ENCODE results near the gene SART1.

DNA sequence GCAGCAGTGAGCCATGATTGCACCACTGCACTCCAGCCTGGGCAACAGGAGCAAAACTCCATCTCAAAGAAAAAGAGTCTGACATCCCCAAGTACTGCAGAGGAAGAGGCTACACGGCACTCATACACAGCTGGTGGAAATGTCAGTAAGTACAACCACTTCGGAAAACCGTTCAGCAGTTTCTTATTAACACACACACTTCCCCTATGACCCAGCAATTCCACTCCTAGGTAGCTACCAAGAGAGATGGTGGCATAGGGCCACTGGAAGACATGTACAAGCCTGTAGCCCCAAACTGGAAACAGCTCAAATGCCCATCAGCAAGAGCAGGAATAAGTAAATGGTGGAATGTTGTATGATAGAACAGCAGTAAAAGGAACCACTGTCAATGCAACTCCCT, 39.0 kb upstream of the SART1 start:
- TF ChIP-seq POLR2A (IDR thresholded peaks at IDR 0.05): no peak
- TF ChIP-seq, protein P1, sequence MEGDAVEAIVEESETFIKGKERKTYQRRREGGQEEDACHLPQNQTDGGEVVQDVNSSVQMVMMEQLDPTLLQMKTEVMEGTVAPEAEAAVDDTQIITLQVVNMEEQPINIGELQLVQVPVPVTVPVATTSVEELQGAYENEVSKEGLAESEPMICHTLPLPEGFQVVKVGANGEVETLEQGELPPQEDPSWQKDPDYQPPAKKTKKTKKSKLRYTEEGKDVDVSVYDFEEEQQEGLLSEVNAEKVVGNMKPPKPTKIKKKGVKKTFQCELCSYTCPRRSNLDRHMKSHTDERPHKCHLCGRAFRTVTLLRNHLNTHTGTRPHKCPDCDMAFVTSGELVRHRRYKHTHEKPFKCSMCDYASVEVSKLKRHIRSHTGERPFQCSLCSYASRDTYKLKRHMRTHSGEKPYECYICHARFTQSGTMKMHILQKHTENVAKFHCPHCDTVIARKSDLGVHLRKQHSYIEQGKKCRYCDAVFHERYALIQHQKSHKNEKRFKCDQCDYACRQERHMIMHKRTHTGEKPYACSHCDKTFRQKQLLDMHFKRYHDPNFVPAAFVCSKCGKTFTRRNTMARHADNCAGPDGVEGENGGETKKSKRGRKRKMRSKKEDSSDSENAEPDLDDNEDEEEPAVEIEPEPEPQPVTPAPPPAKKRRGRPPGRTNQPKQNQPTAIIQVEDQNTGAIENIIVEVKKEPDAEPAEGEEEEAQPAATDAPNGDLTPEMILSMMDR (IDR thresholded peaks at IDR 0.05): no peak
